Mesendoderm (in vitro differentiated cells): ENCODE results near the gene SDR39U1.
A peak's percentile ranks its signal among the peaks of the same experiment; 100 is the strongest.

Experiments used
- DNase-seq: peaks from one replicate; pipeline ENCODE4 v3.0.0; 2013
- H2AK5ac ChIP-seq: 2 replicates; pipeline ENCODE4 v1.6.1; 2013; ENCODE audit warnings: low read length, inconsistent platforms
- H2BK120ac ChIP-seq: 2 replicates; pipeline ENCODE4 v1.6.1; 2013; ENCODE audit warnings: low read depth, mild to moderate bottlenecking, low read length, moderate library complexity, mixed read lengths
- H2BK15ac ChIP-seq: replicated peaks from 2 replicates; pipeline ENCODE4 v1.6.1; 2013; ENCODE audit warnings: low read depth, mild to moderate bottlenecking, moderate library complexity
- H2BK5ac ChIP-seq: 2 replicates; pipeline ENCODE4 v1.6.1; 2013; ENCODE audit warnings: low read length, inconsistent platforms
- H3K18ac ChIP-seq: 2 replicates; pipeline ENCODE4 v1.6.1; 2013; ENCODE audit warnings: mild to moderate bottlenecking, low read length, mixed read lengths
- H3K23ac ChIP-seq: one replicate; pipeline ENCODE4 v1.6.1; 2013; ENCODE audit warnings: low read length
- H3K27ac ChIP-seq: 2 replicates; pipeline ENCODE4 v1.5.1; 2013; ENCODE audit warnings: low read depth, mild to moderate bottlenecking, inconsistent platforms, low read length, moderate library complexity
- H3K27me3 ChIP-seq: 2 replicates; pipeline ENCODE4 v1.6.1; 2013; ENCODE audit warnings: low read length, control low read depth, mild to moderate bottlenecking, inconsistent platforms; ENCODE audit not compliant: insufficient read depth, poor library complexity
- H3K36me3 ChIP-seq: 2 replicates; pipeline ENCODE4 v1.6.1; 2013; ENCODE audit warnings: low read length, inconsistent platforms; ENCODE audit not compliant: control insufficient read depth, insufficient read depth
- H3K4ac ChIP-seq: one replicate; pipeline ENCODE4 v1.6.1; 2013; ENCODE audit warnings: low read depth, mild to moderate bottlenecking, low read length, moderate library complexity
- H3K4me1 ChIP-seq: 2 replicates; pipeline ENCODE4 v1.6.1; 2013; ENCODE audit warnings: low read depth, low read length, inconsistent platforms; ENCODE audit not compliant: control insufficient read depth
- H3K4me2 ChIP-seq: 2 replicates; pipeline ENCODE4 v1.6.1; 2013; ENCODE audit warnings: low read length
- H3K4me3 ChIP-seq: 2 replicates; pipeline ENCODE4 v1.5.1; 2013; ENCODE audit warnings: mild to moderate bottlenecking, low read length
- H3K56ac ChIP-seq: one replicate; pipeline ENCODE4 v1.6.1; 2013; ENCODE audit warnings: low read length
- H3K79me1 ChIP-seq: 2 replicates; pipeline ENCODE4 v1.6.1; 2013; ENCODE audit warnings: low read length, inconsistent platforms
- H3K79me2 ChIP-seq: 2 replicates; pipeline ENCODE4 v1.6.1; 2013; ENCODE audit warnings: mild to moderate bottlenecking, low read length; ENCODE audit not compliant: control insufficient read depth, insufficient read depth
- H3K9ac ChIP-seq: 2 replicates; pipeline ENCODE4 v1.6.1; 2013; ENCODE audit warnings: low read length, inconsistent platforms
- H4K5ac ChIP-seq: one replicate; pipeline ENCODE4 v1.6.1; 2013; ENCODE audit warnings: low read length
- H4K8ac ChIP-seq: one replicate; pipeline ENCODE4 v1.6.1; 2013; ENCODE audit warnings: low read depth, mild to moderate bottlenecking, control low read depth, low read length, moderate library complexity
- WGBS: extraction: QIAGEN DNeasy Blood & Tissue Kit; methylation state at CpG from one replicate; pipeline ENCODE4 v1.1.7; 2013; ENCODE audit warnings: low lambda C conversion rate, missing lambda C conversion rate; ENCODE audit not compliant: insufficient coverage; ENCODE audit errors: extremely low coverage; 5-methylcytosine and 5-hydroxymethylcytosine counted together

Gene SDR39U1

DNA sequence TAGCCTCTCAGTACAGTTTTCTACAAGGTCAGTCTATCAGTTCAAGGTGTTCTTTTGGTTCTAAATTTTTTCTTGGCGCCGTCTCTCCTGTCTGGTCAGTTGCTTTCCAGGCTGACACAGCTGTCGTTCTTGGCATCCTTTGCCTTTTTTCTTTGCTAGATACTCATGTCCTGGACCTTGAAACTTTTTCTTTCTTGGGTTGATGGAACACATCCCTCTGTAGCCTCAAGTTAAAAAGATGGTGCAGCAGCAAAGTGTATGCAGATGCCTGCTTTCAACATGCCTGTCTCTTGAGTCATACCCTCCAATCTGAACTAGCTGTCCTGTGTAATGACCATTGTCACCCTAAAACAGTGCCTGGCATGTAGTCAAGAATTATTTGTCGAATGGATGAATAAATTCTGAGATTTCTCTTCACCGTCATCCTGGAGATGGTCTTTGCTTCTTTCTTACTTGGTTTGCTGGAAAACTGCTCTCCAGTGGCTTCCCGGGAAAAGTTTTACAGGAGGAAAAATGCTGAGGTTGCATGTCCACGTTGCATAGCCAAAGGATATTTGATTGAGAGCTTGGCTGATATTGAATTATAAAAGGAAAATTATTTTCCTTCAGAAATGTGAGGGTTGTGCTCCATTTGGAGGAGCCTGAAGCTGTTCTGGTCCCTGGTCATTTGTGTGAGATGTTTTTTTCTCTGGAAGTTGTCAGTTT, 39.1 kb downstream of the SDR39U1 start:
- Histone ChIP-seq H3K27ac (no peak overlapping the region), H3K27me3 (no peaks in the 10 kb centered on the region), H2BK5ac (no peak overlapping the region), H3K18ac (no peak overlapping the region), H3K79me2 (no peaks in the 10 kb centered on the region), H3K4me1 (no peaks in the 10 kb centered on the region), H3K9ac (no peak overlapping the region), H3K4me3 (no peak overlapping the region), H4K8ac (no peak overlapping the region), H3K36me3 (no peaks in the 10 kb centered on the region), H3K23ac (no peak overlapping the region), H3K56ac (no peak overlapping the region), H3K4me2 (no peak overlapping the region), H2BK15ac (no peak overlapping the region), H2BK120ac (no peak overlapping the region), H3K4ac (no peak overlapping the region), H2AK5ac (no peak overlapping the region), H4K5ac (no peak overlapping the region), H3K79me1 (no peaks in the 10 kb centered on the region)
- WGBS = no CpG with 5 or more reads among the region's 7 CpGs
- peak; percentile 54 for DNase-seq

DNA sequence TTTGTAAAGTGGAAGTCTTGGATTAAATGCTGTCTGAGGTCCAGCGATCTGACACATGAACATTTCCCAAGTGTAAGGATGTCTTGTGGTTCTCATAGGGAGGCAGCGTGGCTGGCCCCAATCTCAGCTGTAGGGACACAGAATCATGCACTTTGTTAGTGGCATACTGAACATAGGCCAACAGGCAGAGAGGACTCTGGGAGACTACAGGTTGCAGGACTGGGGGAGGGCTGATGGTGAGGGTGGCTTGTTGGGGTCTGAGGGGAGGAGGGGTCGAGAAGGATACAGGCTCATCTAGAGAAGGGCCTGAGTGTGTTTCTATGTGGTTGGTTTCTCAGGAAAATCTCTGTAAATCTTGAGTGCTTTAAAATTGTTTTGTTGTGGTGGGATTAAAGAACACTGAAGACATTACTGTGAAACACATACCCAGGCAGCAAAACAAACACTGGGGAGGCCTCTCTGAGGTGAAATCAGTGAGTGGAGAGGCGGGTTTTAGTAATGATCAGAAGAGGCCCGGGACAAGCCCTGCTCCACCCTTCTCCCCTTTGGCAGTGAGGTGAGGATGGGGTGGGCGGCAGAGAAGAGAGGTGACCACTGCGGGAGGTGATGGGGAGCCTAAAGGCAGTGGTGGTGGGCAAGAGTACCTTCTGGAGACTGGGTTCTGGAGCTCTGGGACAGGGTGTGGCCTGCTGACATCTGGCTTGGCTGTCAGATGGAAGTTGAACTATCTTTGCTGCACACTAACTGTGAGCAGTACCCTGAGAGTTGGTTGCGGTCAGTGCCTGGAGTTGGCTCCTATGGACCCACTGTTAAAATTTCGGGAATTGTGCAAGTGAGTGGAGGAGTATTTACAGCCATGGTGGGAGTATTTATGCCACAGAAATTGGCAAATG, 40.5 kb downstream of the SDR39U1 start:
- no peak overlapping the region for H3K4ac ChIP-seq
- DNase-seq = no peak
- H2BK120ac ChIP-seq = no peak overlapping the region
- no peak overlapping the region for H3K56ac ChIP-seq
- H4K5ac ChIP-seq = no peak overlapping the region
- no peaks in the 10 kb centered on the region for H3K79me1 ChIP-seq
- H3K4me3 ChIP-seq = no peak overlapping the region
- H4K8ac ChIP-seq = no peak overlapping the region
- H2BK5ac ChIP-seq = no peak overlapping the region
- H3K4me1 ChIP-seq = peaks cover 2% of the 10 kb centered on the region
- no peaks in the 10 kb centered on the region for H3K36me3 ChIP-seq
- H3K18ac ChIP-seq = no peak overlapping the region
- no CpG with 5 or more reads among the region's 9 CpGs for WGBS
- no peak overlapping the region for H3K27ac ChIP-seq
- no peak overlapping the region for H3K23ac ChIP-seq
- no peaks in the 10 kb centered on the region for H3K27me3 ChIP-seq
- no peak overlapping the region for H2AK5ac ChIP-seq
- no peaks in the 10 kb centered on the region for H3K79me2 ChIP-seq
- H3K9ac ChIP-seq = no peak overlapping the region
- no peak overlapping the region for H2BK15ac ChIP-seq
- H3K4me2 ChIP-seq = no peak overlapping the region

DNA sequence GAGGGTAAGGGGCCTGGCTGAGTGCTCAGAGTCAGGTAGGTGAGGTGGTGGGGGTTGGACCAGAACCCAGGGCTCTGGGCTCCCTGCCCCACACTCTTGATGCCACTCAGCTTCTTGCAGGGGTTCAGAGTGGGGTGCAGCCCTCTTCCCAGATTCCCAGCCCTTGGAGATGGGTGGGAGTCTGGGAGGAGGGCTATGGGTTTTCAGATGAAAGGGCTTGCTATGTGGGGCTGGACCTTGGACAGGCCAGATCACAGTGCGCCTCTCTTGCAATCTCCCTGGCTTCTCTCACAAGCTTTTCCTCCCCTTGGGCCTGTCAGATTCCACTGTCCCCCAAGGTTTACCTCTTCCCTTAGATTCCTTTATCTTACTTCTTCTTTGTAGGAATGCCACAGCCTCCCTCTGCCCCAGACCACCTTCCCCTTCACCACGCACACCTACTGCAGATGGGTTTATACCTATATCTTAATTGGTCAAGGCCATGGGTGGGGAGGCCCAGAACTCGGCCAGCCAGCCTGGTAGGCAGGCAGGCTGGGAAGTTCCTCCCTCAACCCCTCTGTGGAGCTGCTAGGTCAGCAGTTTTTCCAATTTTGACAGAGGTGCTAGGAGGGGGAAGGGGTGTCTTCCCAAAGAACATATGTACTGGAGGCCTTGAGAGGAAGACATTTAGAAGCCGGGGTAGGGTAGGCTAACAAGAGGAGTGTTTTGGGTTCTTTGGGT, 42.4 kb downstream of the SDR39U1 start:
- Histone ChIP-seq H3K27ac (no peak overlapping the region), H4K8ac (no peak overlapping the region)
- no CpG with 5 or more reads among the region's 4 CpGs for WGBS

DNA sequence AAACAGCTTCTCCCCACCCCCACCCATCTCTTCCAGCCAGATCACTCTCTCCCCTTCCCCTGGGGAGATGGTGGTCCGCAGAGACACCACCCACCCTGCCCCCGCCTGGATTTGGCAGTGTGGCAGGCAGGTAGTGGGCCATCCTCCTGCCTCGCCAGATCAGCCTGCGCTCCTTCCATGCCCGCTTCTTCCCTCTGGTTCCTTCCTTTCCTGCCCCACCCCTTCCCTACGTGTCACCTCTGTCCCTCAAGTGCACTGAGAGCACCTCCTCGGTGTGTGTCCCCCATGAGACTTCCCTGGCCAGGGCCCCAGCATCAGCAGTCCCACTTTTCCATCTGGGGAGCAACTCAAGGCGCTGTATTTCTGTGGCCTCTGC, 43.1 kb downstream of the SDR39U1 start:
- Histone ChIP-seq H3K4me2 (peak overlapping the region; percentile 89), H2AK5ac (no peak overlapping the region), H3K27ac (no peak overlapping the region), H3K4ac (no peak overlapping the region), H3K79me2 (no peaks in the 10 kb centered on the region), H3K4me1 (peaks cover 2% of the 10 kb centered on the region), H2BK120ac (no peak overlapping the region), H3K79me1 (no peaks in the 10 kb centered on the region), H4K5ac (no peak overlapping the region), H3K36me3 (no peaks in the 10 kb centered on the region), H3K18ac (peak overlapping the region; percentile 83), H2BK15ac (no peak overlapping the region), H3K23ac (no peak overlapping the region), H3K56ac (peak overlapping the region; percentile 86), H3K9ac (peak overlapping the region; percentile 70), H3K27me3 (no peaks in the 10 kb centered on the region), H4K8ac (no peak overlapping the region), H2BK5ac (no peak overlapping the region), H3K4me3 (peak overlapping the region; percentile 65)
- no CpG with 5 or more reads among the region's 8 CpGs for WGBS
- no peak for DNase-seq

More for the DNA sequence above, 42.4 kb downstream of the SDR39U1 start:
- Histone ChIP-seq H4K5ac (no peak overlapping the region), H3K23ac (no peak overlapping the region), H3K4me3 (no peak overlapping the region), H3K4me1 (peaks cover 2% of the 10 kb centered on the region), H3K4me2 (no peak overlapping the region), H2BK120ac (no peak overlapping the region), H3K27me3 (no peaks in the 10 kb centered on the region), H3K4ac (no peak overlapping the region), H3K79me2 (no peaks in the 10 kb centered on the region), H3K79me1 (no peaks in the 10 kb centered on the region), H3K36me3 (no peaks in the 10 kb centered on the region), H2BK15ac (no peak overlapping the region), H3K56ac (no peak overlapping the region), H2BK5ac (no peak overlapping the region), H3K9ac (no peak overlapping the region), H2AK5ac (no peak overlapping the region), H3K18ac (no peak overlapping the region)
- no peak for DNase-seq

DNA sequence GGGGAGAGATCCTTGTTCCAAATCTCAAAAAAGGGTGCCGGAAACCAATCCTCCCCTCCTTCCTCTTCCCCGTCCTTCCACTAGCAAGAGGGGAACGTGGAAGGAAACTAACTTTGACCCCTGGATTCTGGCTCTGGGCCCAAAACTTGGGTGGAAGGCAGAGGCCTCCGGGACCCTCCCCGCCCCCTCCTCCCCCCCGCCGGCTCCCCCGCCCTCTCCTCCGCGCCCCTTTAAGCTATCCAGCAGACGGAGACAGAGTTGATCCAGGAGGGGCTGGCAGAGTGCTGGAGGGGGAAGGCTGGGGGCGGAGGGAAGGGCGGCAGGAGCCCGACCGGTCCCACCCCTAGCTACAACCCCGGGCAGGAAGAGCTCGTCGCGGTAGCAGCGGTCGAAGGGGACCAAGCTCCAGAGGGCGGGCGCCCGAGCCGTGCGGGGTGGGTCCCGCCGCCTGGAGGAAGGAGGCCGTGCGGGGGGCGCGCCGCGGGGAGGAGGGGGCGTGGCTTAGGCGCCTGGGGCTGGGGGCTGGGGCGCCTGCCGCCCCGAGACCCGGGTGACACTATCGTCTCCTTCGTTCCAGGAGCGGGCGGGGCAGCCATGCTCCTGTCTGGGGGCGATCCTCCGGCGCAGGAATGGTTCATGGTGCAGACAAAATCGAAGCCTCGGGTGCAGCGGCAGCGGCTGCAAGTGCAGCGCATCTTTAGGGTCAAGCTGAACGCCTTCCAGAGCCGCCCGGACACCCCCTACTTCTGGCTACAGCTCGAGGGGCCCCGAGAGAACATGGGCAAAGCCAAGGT, 43.7 kb downstream of the SDR39U1 start, which contains the start of gene NYNRIN:
NYNRIN (plus strand) TSS at position 351 of the 794 bp plus-strand sequence; CDS start at position 595, 244 bp downstream.
- Histone ChIP-seq H3K36me3 (no peaks in the 10 kb centered on the region), H4K5ac (no peak within 1 kb of the TSS), H3K23ac (no peak within 1 kb of the TSS), H3K4me2 (peak within 1 kb of the TSS; percentile 89), H3K4me1 (peaks cover 2% of the 10 kb centered on the region), H3K27me3 (no peaks in the 10 kb centered on the region), H3K9ac (peak within 1 kb of the TSS; percentile 70), H3K4ac (peak within 1 kb of the TSS; percentile 65), H3K18ac (peak within 1 kb of the TSS; percentile 83), H3K79me2 (no peaks in the 10 kb centered on the region), H2AK5ac (peak within 1 kb of the TSS; percentile 95), H2BK5ac (no peak within 1 kb of the TSS), H3K56ac (peak within 1 kb of the TSS; percentile 86), H4K8ac (peak within 1 kb of the TSS; percentile 44), H3K27ac (no peak within 1 kb of the TSS), H3K4me3 (peak within 1 kb of the TSS; percentile 65), H3K79me1 (no peaks in the 10 kb centered on the region), H2BK120ac (peak within 1 kb of the TSS; percentile 55), H2BK15ac (no peak within 1 kb of the TSS)
- WGBS = no CpG with 5 or more reads among the region's 57 CpGs
- peak; percentile 76 for DNase-seq
